ENCODE data around the gene ADCY7.

DNA sequence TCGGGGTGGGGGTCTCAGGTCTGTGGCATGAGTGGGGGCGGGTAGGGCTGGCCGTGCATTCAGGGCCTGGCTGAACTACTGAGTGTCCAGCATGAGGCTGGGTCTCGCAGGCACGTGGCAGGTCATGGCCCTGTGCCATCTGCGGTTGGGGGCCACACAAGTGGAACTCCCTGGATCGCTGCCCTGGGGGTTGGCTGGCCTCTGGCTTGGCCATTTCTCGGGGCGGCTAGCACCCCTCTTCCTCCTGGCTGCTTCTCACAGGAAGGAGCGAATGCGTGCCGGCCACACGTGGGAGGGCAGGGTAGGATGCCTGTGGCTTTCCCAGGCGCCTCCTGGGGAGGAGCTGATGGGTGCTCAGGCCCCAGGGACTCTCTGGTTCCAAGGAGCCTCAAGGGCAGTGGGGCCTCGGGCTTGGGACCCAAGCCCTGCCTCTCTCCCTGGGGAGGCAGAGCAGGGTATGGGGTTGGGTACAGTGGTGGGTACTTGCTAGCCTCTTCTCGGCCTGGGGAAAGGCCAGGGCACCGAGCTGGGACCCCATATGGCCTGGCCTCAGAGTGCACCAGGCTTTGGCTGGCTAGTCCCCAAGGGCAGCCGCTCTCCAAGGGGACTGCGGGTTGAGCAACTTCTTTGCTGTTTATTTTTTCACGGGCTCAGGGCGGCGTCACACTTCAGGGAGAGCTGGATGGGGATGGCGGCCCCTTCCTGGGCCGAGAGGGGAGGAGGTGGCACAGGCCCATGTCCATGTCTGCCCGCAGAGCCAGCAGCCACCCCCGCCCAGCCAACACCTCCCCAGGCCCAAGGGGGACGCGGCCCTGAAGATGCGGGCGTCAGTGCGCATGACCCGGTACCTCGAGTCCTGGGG, 37.5 kb downstream of the ADCY7 start:
- TF ChIP-seq, protein P1, sequence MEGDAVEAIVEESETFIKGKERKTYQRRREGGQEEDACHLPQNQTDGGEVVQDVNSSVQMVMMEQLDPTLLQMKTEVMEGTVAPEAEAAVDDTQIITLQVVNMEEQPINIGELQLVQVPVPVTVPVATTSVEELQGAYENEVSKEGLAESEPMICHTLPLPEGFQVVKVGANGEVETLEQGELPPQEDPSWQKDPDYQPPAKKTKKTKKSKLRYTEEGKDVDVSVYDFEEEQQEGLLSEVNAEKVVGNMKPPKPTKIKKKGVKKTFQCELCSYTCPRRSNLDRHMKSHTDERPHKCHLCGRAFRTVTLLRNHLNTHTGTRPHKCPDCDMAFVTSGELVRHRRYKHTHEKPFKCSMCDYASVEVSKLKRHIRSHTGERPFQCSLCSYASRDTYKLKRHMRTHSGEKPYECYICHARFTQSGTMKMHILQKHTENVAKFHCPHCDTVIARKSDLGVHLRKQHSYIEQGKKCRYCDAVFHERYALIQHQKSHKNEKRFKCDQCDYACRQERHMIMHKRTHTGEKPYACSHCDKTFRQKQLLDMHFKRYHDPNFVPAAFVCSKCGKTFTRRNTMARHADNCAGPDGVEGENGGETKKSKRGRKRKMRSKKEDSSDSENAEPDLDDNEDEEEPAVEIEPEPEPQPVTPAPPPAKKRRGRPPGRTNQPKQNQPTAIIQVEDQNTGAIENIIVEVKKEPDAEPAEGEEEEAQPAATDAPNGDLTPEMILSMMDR (IDR thresholded peaks at IDR 0.05; ENCODE audit: insufficient read depth, low read length) = no peak
- no peak for TF ChIP-seq POLR2AphosphoS5 (IDR thresholded peaks at IDR 0.05; ENCODE audit: low read depth)
- TF ChIP-seq, protein P2, sequence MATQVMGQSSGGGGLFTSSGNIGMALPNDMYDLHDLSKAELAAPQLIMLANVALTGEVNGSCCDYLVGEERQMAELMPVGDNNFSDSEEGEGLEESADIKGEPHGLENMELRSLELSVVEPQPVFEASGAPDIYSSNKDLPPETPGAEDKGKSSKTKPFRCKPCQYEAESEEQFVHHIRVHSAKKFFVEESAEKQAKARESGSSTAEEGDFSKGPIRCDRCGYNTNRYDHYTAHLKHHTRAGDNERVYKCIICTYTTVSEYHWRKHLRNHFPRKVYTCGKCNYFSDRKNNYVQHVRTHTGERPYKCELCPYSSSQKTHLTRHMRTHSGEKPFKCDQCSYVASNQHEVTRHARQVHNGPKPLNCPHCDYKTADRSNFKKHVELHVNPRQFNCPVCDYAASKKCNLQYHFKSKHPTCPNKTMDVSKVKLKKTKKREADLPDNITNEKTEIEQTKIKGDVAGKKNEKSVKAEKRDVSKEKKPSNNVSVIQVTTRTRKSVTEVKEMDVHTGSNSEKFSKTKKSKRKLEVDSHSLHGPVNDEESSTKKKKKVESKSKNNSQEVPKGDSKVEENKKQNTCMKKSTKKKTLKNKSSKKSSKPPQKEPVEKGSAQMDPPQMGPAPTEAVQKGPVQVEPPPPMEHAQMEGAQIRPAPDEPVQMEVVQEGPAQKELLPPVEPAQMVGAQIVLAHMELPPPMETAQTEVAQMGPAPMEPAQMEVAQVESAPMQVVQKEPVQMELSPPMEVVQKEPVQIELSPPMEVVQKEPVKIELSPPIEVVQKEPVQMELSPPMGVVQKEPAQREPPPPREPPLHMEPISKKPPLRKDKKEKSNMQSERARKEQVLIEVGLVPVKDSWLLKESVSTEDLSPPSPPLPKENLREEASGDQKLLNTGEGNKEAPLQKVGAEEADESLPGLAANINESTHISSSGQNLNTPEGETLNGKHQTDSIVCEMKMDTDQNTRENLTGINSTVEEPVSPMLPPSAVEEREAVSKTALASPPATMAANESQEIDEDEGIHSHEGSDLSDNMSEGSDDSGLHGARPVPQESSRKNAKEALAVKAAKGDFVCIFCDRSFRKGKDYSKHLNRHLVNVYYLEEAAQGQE (IDR thresholded peaks at IDR 0.05; ENCODE audit: insufficient replicate concordance, low read depth) = no peak
